Prostate gland (tissue), 2 donors: ENCODE results near the gene SCMH1. TPM values are rescaled to one million over a fixed set of nuclear protein-coding genes. Genes with fewer than 3 reads are reported as not detected.

ENCODE experiments used
- DNase-seq: peaks from one replicate; pipeline ENCODE4 v3.0.0-alpha.2; 2019; ENCODE audit warnings: low spot score
- H3K27ac ChIP-seq, 2 donors: fragments of 200-600 bp; sonication (generic); 2 replicates each; pipeline ENCODE4 v1.5.1; 2017 to 2019
- H3K27me3 ChIP-seq: fragments of 200-600 bp; sonication (generic); replicated peaks from 2 replicates; pipeline ENCODE4 v1.5.1; 2019; ENCODE audit not compliant: insufficient read depth
- H3K36me3 ChIP-seq, 2 donors: fragments of 200-600 bp; sonication (generic); 1 replicate in 1 of 2; 2 replicates in 1 of 2; pipeline versions ENCODE4 v1.5.1 to v1.8.1; 2017 to 2019
- H3K4me1 ChIP-seq: fragments of 200-600 bp; sonication (generic); replicated peaks from 2 replicates; pipeline ENCODE4 v1.5.1; 2019
- H3K4me3 ChIP-seq, 2 donors: fragments of 200-600 bp; sonication (generic); 2 replicates each; pipeline ENCODE4 v1.5.1; 2017 to 2019
- H3K9me3 ChIP-seq: fragments of 200-600 bp; sonication (generic); 2 replicates; pipeline ENCODE4 v1.5.1; 2017
- CTCF ChIP-seq, 4 experiments: fragments of 200-600 bp in 2 of 4; fragments of 450-650 bp in 2 of 4; sonication (generic) in 2 of 4; IDR thresholded peaks; 1 replicate in 3 of 4; 2 replicates in 1 of 4; pipeline ENCODE4 v1.5.1; 2016 to 2019; ENCODE audit warnings: antibody characterized with exemption in 4 of 4, mild to moderate bottlenecking in 2 of 4, moderate library complexity in 2 of 4
- POLR2A ChIP-seq: fragments of 450-650 bp; IDR thresholded peaks from one replicate; pipeline ENCODE4 v1.6.1; 2016; ENCODE audit warnings: antibody characterized with exemption, mild to moderate bottlenecking
- POLR2AphosphoS5 ChIP-seq: sonication (generic); formaldehyde crosslinking; IDR thresholded peaks from one replicate; pipeline ENCODE4 v1.6.1; 2017; ENCODE audit warnings: antibody characterized with exemption
- WGBS: methylation state at CpG from one replicate; pipeline ENCODE4 v1.1.5; 2018; 5-methylcytosine and 5-hydroxymethylcytosine counted together
- intact Hi-C: fragments of 100-400 bp; cut with DNase I; formaldehyde crosslinking; loops from one replicate; pipeline ENCODE4 v1.14.2; 2022
- total RNA-seq, 2 donors: library from RNA; depleted of rRNA; stranded (reverse); fragments of >200 nt; gene quantifications; one replicate each; pipeline ENCODE4 v1.1.0, GENCODE V29; 2016

Gene SCMH1
- total RNA-seq, 2 donors from 2014 or later: 49.0 to 62.7 TPM

- Histone ChIP-seq H3K36me3 (peaks cover 9 to 10% of the 10 kb centered on the region in 2 donors), H3K9me3 (no peaks in the 10 kb centered on the region), H3K27me3 (no peaks in the 10 kb centered on the region), H3K27ac (no peak overlapping the region), H3K4me3 (no peak overlapping the region), H3K4me1 (no peaks in the 10 kb centered on the region)
- WGBS: 82% methylated on average over 8 of the region's 8 CpGs
- intact Hi-C loops: no loop called here
- no peak for DNase-seq
- TF ChIP-seq POLR2AphosphoS5: no peak
- no peak for TF ChIP-seq CTCF (IDR thresholded peaks at IDR 0.05)
- TF ChIP-seq POLR2A: no peak
These were observed 211.1 kb downstream of the SCMH1 start for GRCh38 chr1:41030872-41031616.

GRCh38 chr1:41028034-41028642 lies 214.0 kb downstream of the SCMH1 start:
- Histone ChIP-seq H3K27me3 (no peaks in the 10 kb centered on the region), H3K4me1 (no peaks in the 10 kb centered on the region), H3K4me3 (no peak overlapping the region), H3K9me3 (no peaks in the 10 kb centered on the region), H3K27ac (no peak overlapping the region), H3K36me3 (peaks cover 0 to 9% of the 10 kb centered on the region in 2 donors)
- intact Hi-C loops: loop anchor here (10.0 kb wide), 1 partner anchor 87 kb away; no protein-coding TSS in a partner anchor
- TF ChIP-seq POLR2AphosphoS5 (no peak), POLR2A (no peak), CTCF (IDR thresholded peaks at IDR 0.05) (no peak)
- WGBS: 96% methylated on average over 10 of the region's 10 CpGs
- DNase-seq: no peak

- H3K36me3 ChIP-seq: peaks cover 0 to 9% of the 10 kb centered on the region in 2 donors
- WGBS: 92% methylated on average over 4 of the region's 4 CpGs
- TF ChIP-seq POLR2AphosphoS5: no peak
- TF ChIP-seq CTCF (IDR thresholded peaks at IDR 0.05): no peak
- TF ChIP-seq POLR2A: no peak
- no peak overlapping the region for H3K27ac ChIP-seq
- H3K4me1 ChIP-seq: no peaks in the 10 kb centered on the region
- no peaks in the 10 kb centered on the region for H3K9me3 ChIP-seq
- H3K4me3 ChIP-seq: no peak overlapping the region
- H3K27me3 ChIP-seq: no peaks in the 10 kb centered on the region
- no peak for DNase-seq
- intact Hi-C loops: loop anchor here (10.0 kb wide), 1 partner anchor 89 kb away; no protein-coding TSS in a partner anchor
These were observed 215.9 kb downstream of the SCMH1 start for GRCh38 chr1:41025979-41026819.

GRCh38 chr1:41024953-41025352 lies 217.2 kb downstream of the SCMH1 start:
- H3K27me3 ChIP-seq: no peaks in the 10 kb centered on the region
- H3K9me3 ChIP-seq: no peaks in the 10 kb centered on the region
- no peak overlapping the region for H3K4me3 ChIP-seq
- H3K4me1 ChIP-seq: no peaks in the 10 kb centered on the region
- 59% methylated on average over 2 of the region's 2 CpGs for WGBS
- H3K36me3 ChIP-seq: peaks cover 0 to 9% of the 10 kb centered on the region in 2 donors
- H3K27ac ChIP-seq: no peak overlapping the region
- TF ChIP-seq POLR2AphosphoS5 (no peak), POLR2A (no peak), CTCF (IDR thresholded peaks at IDR 0.05) (no peak)
- DNase-seq: no peak
- intact Hi-C loops: loop anchor here (10.0 kb wide), 1 partner anchor 90 kb away; no protein-coding TSS in a partner anchor
